ENCODE measurements around the gene UCP3.

The UCP3 gene

GRCh38 chr11:74012074-74012809 is 3.4 kb upstream of the UCP3 start:
- in situ Hi-C loops (cut with HindIII; ENCODE audit: low sequenced_read_pairs), result loop anchor here (5.0 kb wide), 1 partner anchor 60 kb away; no protein-coding TSS in a partner anchor
- no peak for DNase-seq (ENCODE audit: low read depth)
- TF ChIP-seq CTCF (IDR thresholded peaks at IDR 0.05; ENCODE audit: low read depth, low read length, missing control alignments), result no peak
- H3K4me3 ChIP-seq (ENCODE audit: low read depth, low read length), result no peak overlapping the region

GRCh38 chr11:74011360-74012073 is 2.6 kb upstream of the UCP3 start:
- in situ Hi-C loops (cut with HindIII; ENCODE audit: low sequenced_read_pairs), result loop anchor here (5.0 kb wide), 1 partner anchor 61 kb away; no protein-coding TSS in a partner anchor
- TF ChIP-seq CTCF (IDR thresholded peaks at IDR 0.05; ENCODE audit: low read depth, low read length, missing control alignments), result no peak
- H3K4me3 ChIP-seq (ENCODE audit: low read depth, low read length), result no peak overlapping the region
- DNase-seq (ENCODE audit: low read depth), result no peak

- no peak for TF ChIP-seq CTCF (IDR thresholded peaks at IDR 0.05; ENCODE audit: low read depth, low read length, missing control alignments)
- no peak overlapping the region for H3K4me3 ChIP-seq (ENCODE audit: low read depth, low read length)
- in situ Hi-C loops (cut with HindIII; ENCODE audit: low sequenced_read_pairs), result loop anchor here (5.0 kb wide), 1 partner anchor 62 kb away; no protein-coding TSS in a partner anchor
- no peak for DNase-seq (ENCODE audit: low read depth)
Measured at GRCh38 chr11:74010306-74011300, 1.7 kb upstream of the UCP3 start.

- TF ChIP-seq CTCF (IDR thresholded peaks at IDR 0.05; ENCODE audit: low read depth, low read length, missing control alignments), result no peak
- in situ Hi-C loops (cut with HindIII; ENCODE audit: low sequenced_read_pairs), result loop anchor here (5.0 kb wide), 1 partner anchor 63 kb away; no protein-coding TSS in a partner anchor
- DNase-seq (ENCODE audit: low read depth), result no peak
- no peak overlapping the region for H3K4me3 ChIP-seq (ENCODE audit: low read depth, low read length)
Measured at GRCh38 chr11:74009675-74010305, 905 bp upstream of the UCP3 start.

- no peak for TF ChIP-seq CTCF (IDR thresholded peaks at IDR 0.05; ENCODE audit: low read depth, low read length, missing control alignments)
- DNase-seq (ENCODE audit: low read depth), result no peak
- no peak overlapping the region for H3K4me3 ChIP-seq (ENCODE audit: low read depth, low read length)
- in situ Hi-C loops (cut with HindIII; ENCODE audit: low sequenced_read_pairs), result no loop called here
Measured at GRCh38 chr11:74009230-74009547, 304 bp upstream of the UCP3 start.

Measured in astrocyte of the cerebellum (primary cell).